HCT116 (cell line): Measurements from ENCODE around the gene CCZ1. TPM values are rescaled to one million over a fixed set of nuclear protein-coding genes. Genes with fewer than 3 reads are reported as not detected.
"Not testable (repeated sequence)": the region's sequence is repeated elsewhere in the genome, so short reads cannot be mapped to it uniquely, and the experiment has no call there.

ENCODE experiments used
- ATAC-seq: fragments of 200-7000 bp; cut with Tn5 transposase; 2 replicates; pipeline ENCODE4 v1.9.1; 2020; ENCODE audit warnings: mild to moderate bottlenecking, moderate library complexity
- BruUV-seq: library from RNA; stranded (reverse); fragments of 400-500 nt; replicated peaks from 2 replicates; lab custom pipeline; 2021; lab: Mats Ljungman, UMichigan
- CTCF ChIA-PET: fragments of 300-600 bp; sonication (Branson Sonifier 250); formaldehyde crosslinking; loops from one replicate; lab custom pipeline; 2021; ENCODE audit warnings: antibody characterized with exemption; lab: Charles Lee
- POLR2A ChIA-PET: fragments of 300-600, 350-600 bp; sonication (Branson Sonifier 250); formaldehyde crosslinking; loops from one replicate; lab custom pipeline; 2021; ENCODE audit warnings: antibody characterized with exemption; lab: Charles Lee
- RAD21 ChIA-PET, 2 experiments: fragments of 300-600 bp; sonication (Branson Sonifier 250); formaldehyde crosslinking; loops; one replicate each; lab custom pipeline; 2023; ENCODE audit warnings: low total read pairs in 2 of 2; ENCODE audit not compliant: uncharacterized antibody in 2 of 2, unreplicated experiment in 2 of 2, low non-redundant PET in 1 of 2; lab: Charles Lee
- DNase-seq: peaks from one replicate; pipeline ENCODE4 v3.0.0-alpha.2; 2010; ENCODE audit warnings: low read depth, low spot score
- H2AFZ ChIP-seq: fragments of 200-600 bp; shearing (Covaris generic), sonication (generic); 2 replicates; pipeline ENCODE4 v1.6.1; 2017; ENCODE audit warnings: low read depth, mixed run types, mixed read lengths, antibody characterized with exemption, low read length; ENCODE audit not compliant: poor library complexity, severe bottlenecking
- H3K27ac ChIP-seq: 2 replicates; pipeline ENCODE4 v1.5.1; 2012; ENCODE audit warnings: low read depth, low read length
- H3K27me3 ChIP-seq: fragments of 200-600 bp; sonication (generic); 2 replicates; pipeline ENCODE4 v1.6.1; 2016; ENCODE audit warnings: mixed run types, low read length, mixed read lengths; ENCODE audit not compliant: insufficient read depth
- H3K36me3 ChIP-seq, 2 experiments: fragments of 200-500 bp in 1 of 2; fragments of 200-600 bp in 1 of 2; sonication (Bioruptor generic) in 1 of 2; sonication (generic) in 1 of 2; 2 replicates each; pipeline versions ENCODE4 v1.5.1 to v1.6.1; 2014 to 2016; ENCODE audit warnings: low read length in 2 of 2, inconsistent platforms in 1 of 2, mixed read lengths in 1 of 2, mixed run types in 1 of 2; ENCODE audit not compliant: insufficient read depth in 2 of 2, control insufficient read depth in 1 of 2
- H3K4me1 ChIP-seq, 2 experiments: fragments of 200-600 bp in 1 of 2; sonication (generic) in 1 of 2; 2 replicates each; pipeline versions ENCODE4 v1.5.1 to v1.6.1; 2012 to 2017; ENCODE audit warnings: low read length in 2 of 2, inconsistent platforms in 1 of 2, mild to moderate bottlenecking in 1 of 2, mixed read lengths in 1 of 2, mixed run types in 1 of 2, moderate library complexity in 1 of 2; ENCODE audit not compliant: insufficient read depth in 2 of 2, control insufficient read depth in 1 of 2
- H3K4me2 ChIP-seq: fragments of 200-600 bp; sonication (generic); 2 replicates; pipeline ENCODE4 v1.6.1; 2017; ENCODE audit warnings: mixed run types, low read length, mixed read lengths
- H3K4me3 ChIP-seq, 2 experiments: fragments of 200-600 bp in 1 of 2; sonication (generic) in 1 of 2; replicated peaks in 1 of 2; 2 replicates each; pipeline ENCODE4 v1.5.1; 2011 to 2016; ENCODE audit warnings: low read length in 2 of 2, control low read depth in 1 of 2, low read depth in 1 of 2, mild to moderate bottlenecking in 1 of 2, mixed read lengths in 1 of 2, mixed run types in 1 of 2
- H3K79me2 ChIP-seq: fragments of 200-600 bp; sonication (generic); 2 replicates; pipeline ENCODE4 v1.6.1; 2017; ENCODE audit warnings: mild to moderate bottlenecking, mixed run types, low read length, moderate library complexity, mixed read lengths; ENCODE audit not compliant: insufficient read depth
- H3K9ac ChIP-seq: fragments of 200-600 bp; sonication (generic); 2 replicates; pipeline ENCODE4 v1.6.1; 2016; ENCODE audit warnings: low read length, mixed read lengths
- H3K9me2 ChIP-seq: fragments of 200-600 bp; sonication (generic), shearing (Covaris generic); 2 replicates; pipeline ENCODE4 v1.6.1; 2017; ENCODE audit warnings: mixed run types, mild to moderate bottlenecking, moderate library complexity; ENCODE audit not compliant: insufficient read depth
- H3K9me3 ChIP-seq, 2 experiments: fragments of 200-500 bp in 1 of 2; fragments of 200-600 bp in 1 of 2; sonication (Bioruptor generic) in 1 of 2; sonication (generic) in 1 of 2; 2 replicates each; pipeline ENCODE4 v1.6.1; 2014 to 2017; ENCODE audit warnings: low read length in 2 of 2, mixed read lengths in 2 of 2, inconsistent platforms in 1 of 2, low read depth in 1 of 2, mild to moderate bottlenecking in 1 of 2, mixed run types in 1 of 2, moderate library complexity in 1 of 2; ENCODE audit not compliant: control insufficient read depth in 1 of 2, insufficient read depth in 1 of 2
- H4K20me1 ChIP-seq: fragments of 200-600 bp; sonication (generic), shearing (Covaris generic); 2 replicates; pipeline ENCODE4 v1.6.1; 2017; ENCODE audit warnings: mixed run types, mild to moderate bottlenecking, moderate library complexity; ENCODE audit not compliant: insufficient read depth
- intact Hi-C: fragments of 100-400 bp; cut with micrococcal nuclease; formaldehyde crosslinking; loops from 2 replicates; pipeline ENCODE4 v1.10.0; 2022
- total RNA-seq: library from RNA; stranded (reverse); gene quantifications from one replicate; pipeline ENCODE4 v1.2.1, GENCODE V29; 2021; ENCODE audit not compliant: unreplicated experiment

The CCZ1 gene
- total RNA-seq, 1 experiment from 2014 or later, result 115 TPM

- H4K20me1 ChIP-seq, H3K79me2 ChIP-seq, POLR2A ChIA-PET, RAD21 ChIA-PET, BruUV-seq, H3K36me3 ChIP-seq, H3K4me2 ChIP-seq, ATAC-seq, H3K4me3 ChIP-seq, CTCF ChIA-PET, DNase-seq, H3K9me2 ChIP-seq, H3K27me3 ChIP-seq, H3K9ac ChIP-seq, H3K27ac ChIP-seq, H2AFZ ChIP-seq, H3K9me3 ChIP-seq: not testable (repeated sequence)
- H3K4me1 ChIP-seq, result peaks cover 0 to 10% of the 10 kb centered on the region in 2 experiments; a peak in 3 of 4 replicates
- intact Hi-C loops, result loop anchor here (10.0 kb wide), 1 partner anchor 466 kb away; no protein-coding TSS in a partner anchor
Observed at GRCh38 chr7:5858494-5858893, 40.0 kb upstream of the CCZ1 start.

GRCh38 chr7:5861281-5861680, 37.3 kb upstream of the CCZ1 start:
- H3K9me2 ChIP-seq, H3K79me2 ChIP-seq, H3K4me2 ChIP-seq, CTCF ChIA-PET, POLR2A ChIA-PET, H3K36me3 ChIP-seq, BruUV-seq, ATAC-seq, intact Hi-C loops, H2AFZ ChIP-seq, H3K27me3 ChIP-seq, H3K9ac ChIP-seq, H4K20me1 ChIP-seq, DNase-seq, H3K27ac ChIP-seq, H3K4me3 ChIP-seq, H3K4me1 ChIP-seq, H3K9me3 ChIP-seq, RAD21 ChIA-PET: not testable (repeated sequence)

GRCh38 chr7:5862753-5863366, 35.7 kb upstream of the CCZ1 start:
- H3K27ac ChIP-seq, BruUV-seq, CTCF ChIA-PET, H3K9me3 ChIP-seq, H3K4me3 ChIP-seq, POLR2A ChIA-PET, ATAC-seq, H4K20me1 ChIP-seq, H3K27me3 ChIP-seq, H3K79me2 ChIP-seq, H2AFZ ChIP-seq, H3K4me2 ChIP-seq, H3K4me1 ChIP-seq, H3K36me3 ChIP-seq, H3K9me2 ChIP-seq, RAD21 ChIA-PET, intact Hi-C loops, DNase-seq, H3K9ac ChIP-seq: not testable (repeated sequence)
